ENCODE data around the gene TMTC1. TPM values are rescaled to one million over a fixed set of nuclear protein-coding genes. Genes with fewer than 3 reads are reported as not detected.
A peak's percentile ranks its signal among the peaks of the same experiment; 100 is the strongest.
"Not testable (repeated sequence)": the region's sequence is repeated elsewhere in the genome, so short reads cannot be mapped to it uniquely, and the experiment has no call there.

TMTC1 gene
- polyA plus RNA-seq, 5 donors, result 1.0 to 3.9 (median 1.7) TPM

DNA sequence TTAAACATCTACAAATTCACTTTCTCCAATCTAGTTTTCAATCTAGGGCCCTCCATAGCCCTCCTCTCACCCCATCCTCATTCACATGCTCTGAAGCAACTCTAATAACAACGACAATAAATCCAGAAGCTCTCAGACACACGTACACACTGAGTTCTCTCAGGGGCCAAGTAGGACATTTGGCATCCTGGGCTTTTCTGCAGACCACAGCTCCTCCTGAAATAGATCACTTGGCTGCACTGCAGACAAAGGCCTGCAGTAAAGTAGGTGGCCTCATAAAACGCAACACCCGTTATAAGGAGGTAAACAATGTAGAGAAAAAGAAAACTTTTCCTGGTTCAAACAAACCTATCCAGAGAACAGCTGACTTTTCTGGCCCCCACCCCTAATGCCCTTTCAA is 111.2 kb downstream of the TMTC1 start:
- no peak for DNase-seq

GRCh38 chr12:29671742-29672141 is 112.0 kb downstream of the TMTC1 start:
- DNase-seq, result no peak

DNA sequence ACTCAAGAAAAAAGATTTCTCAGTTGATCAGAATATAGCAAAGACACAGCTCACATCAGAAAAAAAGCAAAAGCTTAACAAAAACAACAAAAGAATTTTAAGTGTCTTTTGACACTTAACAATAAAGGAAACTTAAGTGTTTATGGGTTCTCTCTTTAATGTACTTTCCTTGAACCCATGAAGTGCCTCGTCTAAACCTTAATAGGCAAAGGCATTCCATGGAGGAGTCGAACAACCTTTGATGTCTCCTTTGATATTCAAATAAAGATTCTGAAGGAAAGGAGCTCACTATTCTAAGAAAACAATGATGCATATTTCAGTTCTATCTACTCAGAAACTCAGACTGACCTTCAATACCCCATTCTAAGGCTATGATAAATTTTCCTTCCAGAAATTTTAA is 116.7 kb downstream of the TMTC1 start:
- no peak for DNase-seq

DNA sequence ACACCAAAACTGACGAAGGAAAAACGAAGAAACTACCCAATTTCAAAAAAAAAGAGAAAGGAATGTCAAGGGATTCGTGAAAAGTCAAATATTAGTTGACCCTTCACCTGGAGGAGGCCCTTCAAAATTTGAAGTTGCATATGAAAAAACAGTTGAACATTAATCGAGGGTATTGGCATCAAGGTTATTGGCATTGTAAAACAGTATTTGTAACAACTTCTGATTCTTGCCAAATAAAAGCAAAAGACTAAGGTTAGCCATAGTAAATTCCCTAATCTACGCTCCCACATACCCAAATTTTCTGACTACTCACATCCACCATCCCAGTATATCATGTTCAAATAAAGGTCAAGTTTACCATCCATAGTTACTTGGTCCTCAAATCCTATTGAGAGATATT is 118.6 kb downstream of the TMTC1 start:
- DNase-seq, result no peak

DNA sequence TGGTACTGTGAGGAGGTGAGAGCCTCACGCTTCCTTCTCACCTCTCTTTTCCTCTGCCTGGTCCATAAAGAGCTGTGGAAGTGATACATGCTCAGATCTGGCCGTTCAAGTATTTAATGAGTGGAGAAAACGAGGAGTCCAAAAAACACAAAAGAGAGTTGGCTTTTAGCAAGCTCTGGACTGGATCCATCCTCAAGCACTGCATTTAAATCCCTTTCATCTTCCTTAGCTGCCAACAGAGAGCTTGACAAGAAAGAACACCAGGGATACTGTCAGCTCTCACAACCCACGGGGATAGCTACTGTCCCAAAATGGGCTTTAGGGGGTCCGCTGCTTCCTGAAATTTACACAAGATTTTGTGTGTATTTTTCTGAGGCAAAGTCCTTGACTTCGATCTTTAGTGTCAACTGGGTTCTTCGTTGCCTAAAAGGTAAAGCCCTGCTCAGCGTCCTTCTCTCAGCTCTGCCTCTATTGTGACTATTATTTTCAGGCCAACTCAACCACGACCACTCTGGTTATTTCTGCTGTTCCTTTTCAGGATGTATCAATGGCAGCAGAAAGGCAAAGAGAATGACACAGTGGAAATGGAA is 120.9 kb downstream of the TMTC1 start:
- peak; percentile 26 to 32 for DNase-seq

- DNase-seq, result no peak
Measured at GRCh38 chr12:29660847-29661246, 122.9 kb downstream of the TMTC1 start.

- no peak for DNase-seq
Measured at GRCh38 chr12:29656762-29657538, 126.8 kb downstream of the TMTC1 start.

DNA sequence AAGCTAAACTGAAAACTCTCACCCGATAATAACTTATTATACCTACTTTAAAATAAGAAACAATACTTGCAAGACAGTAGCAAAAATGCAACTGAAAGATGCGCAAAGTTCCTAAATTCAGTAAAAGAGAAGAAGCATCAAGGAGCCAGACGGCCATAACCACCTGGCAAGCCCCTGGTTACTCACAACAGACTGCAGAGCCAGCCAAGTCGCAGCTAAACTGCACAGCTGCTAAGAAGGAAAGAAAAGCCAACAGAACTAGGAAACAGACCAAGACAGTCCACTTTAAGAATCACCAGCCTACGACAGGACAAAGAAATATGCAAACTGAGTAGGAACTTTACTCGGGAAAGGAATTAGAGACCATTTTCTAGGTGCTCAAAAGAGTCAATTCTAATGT is 127.9 kb downstream of the TMTC1 start:
- DNase-seq, result no peak

- no peak for DNase-seq
Measured at GRCh38 chr12:29653286-29653685, 130.5 kb downstream of the TMTC1 start.

DNA sequence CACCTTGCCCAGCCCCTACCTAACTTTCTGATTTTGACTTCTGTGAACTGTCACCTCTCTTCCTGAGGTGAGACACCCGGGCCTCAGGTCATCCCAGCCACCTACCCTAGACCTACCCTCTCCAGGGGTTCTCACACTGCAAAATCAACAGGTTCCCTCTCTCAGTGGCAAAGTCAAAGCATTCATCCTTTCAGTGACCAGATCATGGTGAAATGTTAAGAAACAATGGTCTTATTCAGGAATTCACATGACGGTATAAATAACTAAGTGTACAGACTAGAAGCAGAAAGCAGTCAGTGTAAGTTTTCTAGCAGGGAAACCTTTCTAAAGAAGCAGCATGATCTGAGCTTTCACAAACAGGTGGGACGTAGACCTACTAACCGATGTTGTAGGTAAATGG is 133.4 kb downstream of the TMTC1 start:
- no peak for DNase-seq

DNA sequence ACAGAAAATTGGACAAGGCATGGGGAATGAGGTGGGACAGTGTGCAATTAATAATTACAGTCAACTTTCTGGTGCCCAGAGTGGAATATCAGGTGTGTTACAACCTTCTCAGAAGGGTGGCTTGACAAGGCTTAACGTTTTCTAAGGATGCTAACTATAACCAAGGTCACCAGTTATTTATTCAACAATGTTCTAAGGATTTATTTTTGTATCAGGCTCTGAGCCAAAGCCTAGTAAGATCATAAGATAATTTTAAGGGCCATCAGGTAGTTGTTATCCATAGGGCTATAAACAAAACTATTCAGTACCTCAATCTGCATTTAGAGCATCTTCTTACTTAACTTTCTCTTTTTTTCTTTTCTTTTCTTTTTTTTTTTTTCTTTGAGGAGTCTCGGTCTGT is 134.0 kb downstream of the TMTC1 start:
- no peak for DNase-seq

- DNase-seq, result no peak
Measured at GRCh38 chr12:29644536-29645162, 139.1 kb downstream of the TMTC1 start.

- no peak for DNase-seq
Measured at GRCh38 chr12:29640589-29641345, 143.0 kb downstream of the TMTC1 start.

- DNase-seq, result no peak
Measured at GRCh38 chr12:29639893-29640495, 143.7 kb downstream of the TMTC1 start.

DNA sequence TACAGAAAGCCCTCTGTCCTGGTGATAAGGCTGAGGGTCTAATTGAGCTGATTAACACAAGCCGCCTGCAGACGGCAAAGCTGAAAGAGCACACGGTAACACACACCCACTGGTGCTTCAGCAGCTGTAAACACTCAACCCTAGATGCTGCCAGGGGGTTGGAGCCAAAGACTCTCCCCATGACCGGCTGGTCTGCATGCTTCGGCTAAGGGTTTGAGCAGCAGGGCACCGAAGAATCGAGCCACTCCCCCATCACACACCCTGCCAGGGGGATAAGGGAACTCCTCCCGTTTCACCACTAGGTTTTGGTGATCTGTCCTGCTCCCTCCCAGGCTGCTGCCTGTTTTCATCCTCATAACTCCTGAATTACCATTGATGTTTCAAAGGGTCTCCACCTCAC is 145.2 kb downstream of the TMTC1 start:
- no peak for DNase-seq

GRCh38 chr12:29634057-29634456 is 149.7 kb downstream of the TMTC1 start:
- DNase-seq, result no peak

DNA sequence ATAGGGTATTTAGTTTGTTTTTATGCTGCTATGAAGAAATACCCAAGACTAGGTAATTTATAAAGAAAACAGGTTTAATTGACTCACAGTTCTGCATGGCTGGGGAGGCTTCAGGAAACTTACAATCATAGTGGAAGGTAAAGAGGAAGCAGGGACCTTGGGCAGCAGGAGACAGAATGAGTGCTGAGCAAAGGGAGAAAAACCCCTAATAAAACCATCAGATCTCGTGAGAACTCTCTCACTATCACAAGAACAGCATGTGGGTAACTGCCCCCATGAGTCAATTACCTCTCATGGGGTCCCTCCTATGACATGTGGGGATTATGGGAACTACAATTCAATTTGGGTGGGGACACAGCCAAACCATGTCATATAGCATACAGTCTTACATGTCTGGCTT is 153.6 kb downstream of the TMTC1 start:
- not testable (repeated sequence) for DNase-seq

DNA sequence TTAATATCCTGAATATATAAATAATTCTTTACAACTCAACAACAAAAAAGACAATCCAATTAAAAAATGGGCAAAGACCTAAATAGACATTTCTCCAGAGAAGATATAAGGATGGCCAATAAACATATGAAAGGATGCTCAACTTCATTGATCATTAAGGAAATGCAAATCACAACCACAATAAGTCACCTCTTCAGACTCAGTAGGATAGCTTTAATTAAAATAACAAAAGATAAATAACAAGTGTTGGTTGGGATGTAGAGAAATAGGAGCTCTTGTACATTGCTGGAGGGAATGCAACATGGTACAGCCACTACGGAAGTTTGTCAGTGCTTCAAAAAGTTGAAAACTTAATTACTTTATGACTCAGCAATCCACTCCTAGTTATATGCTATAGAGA is 156.5 kb downstream of the TMTC1 start:
- no peak for DNase-seq

GRCh38 chr12:29625359-29625953 is 158.3 kb downstream of the TMTC1 start:
- DNase-seq, result no peak

DNA sequence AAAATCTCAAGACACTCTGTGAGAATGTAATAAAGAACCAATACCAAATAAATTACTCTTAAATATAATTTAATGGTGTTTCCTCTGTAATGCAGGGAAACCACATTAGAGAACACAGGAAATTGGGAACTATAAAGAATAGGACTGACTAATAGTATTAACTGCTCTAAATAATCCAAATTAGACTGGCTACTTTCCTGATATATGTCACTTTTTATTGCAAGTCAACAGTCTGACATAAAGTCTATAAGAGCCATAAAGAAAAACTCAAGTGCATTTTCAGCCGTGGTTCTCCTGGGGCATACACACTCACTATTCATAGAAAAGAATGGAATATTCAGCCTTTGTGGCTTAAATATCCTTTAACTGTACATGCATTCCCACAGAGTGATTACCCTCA is 161.5 kb downstream of the TMTC1 start:
- DNase-seq, result no peak

DNA sequence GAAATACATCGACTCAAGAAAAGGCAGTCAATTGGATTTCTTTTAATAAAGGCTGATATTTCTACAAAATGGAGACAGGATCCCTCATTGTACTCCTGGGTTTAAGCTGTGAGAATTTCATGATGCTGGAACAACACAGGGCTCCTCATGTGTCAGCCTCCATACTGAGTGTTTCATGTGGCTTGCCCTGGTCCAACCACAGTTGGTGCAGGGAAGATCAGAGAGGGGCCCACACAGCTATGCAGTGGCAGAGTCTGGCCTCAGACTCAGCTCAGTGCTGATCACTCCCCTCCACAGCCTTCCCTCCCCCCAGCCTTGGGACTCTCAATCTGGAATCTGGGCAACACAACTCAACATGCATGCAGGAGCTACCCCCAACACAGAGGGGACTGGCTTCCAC is 163.7 kb downstream of the TMTC1 start:
- DNase-seq, result no peak

GRCh38 chr12:29617407-29617803 is 166.3 kb downstream of the TMTC1 start:
- DNase-seq, result no peak
